T-helper 22 cell (primary cell): ENCODE measurements around the gene MPL.

ENCODE experiments used
- DNase-seq: peaks from one replicate; pipeline ENCODE4 v3.0.0-alpha.2; 2020; ENCODE audit warnings: low read depth

The MPL gene

GRCh38 chr1:43325381-43325780 lies 12.2 kb upstream of the MPL start:
- DNase-seq = no peak

- no peak for DNase-seq
These were observed 9.9 kb upstream of the MPL start for GRCh38 chr1:43327549-43328292.

- no peak for DNase-seq
These were observed 7.4 kb upstream of the MPL start for GRCh38 chr1:43329995-43330751.

GRCh38 chr1:43331688-43332087 lies 5.9 kb upstream of the MPL start:
- no peak for DNase-seq

GRCh38 chr1:43334453-43335205 lies 3.0 kb upstream of the MPL start:
- no peak for DNase-seq

GRCh38 chr1:43338001-43338400 lies 383 bp downstream of the MPL start:
- no peak for DNase-seq

GRCh38 chr1:43339584-43340232 lies 2.1 kb downstream of the MPL start:
- no peak for DNase-seq

- no peak for DNase-seq
These were observed 2.9 kb downstream of the MPL start for GRCh38 chr1:43340559-43340958.

GRCh38 chr1:43344267-43344850 lies 6.7 kb downstream of the MPL start:
- no peak for DNase-seq

- no peak for DNase-seq
These were observed 7.5 kb downstream of the MPL start for GRCh38 chr1:43345120-43345519.

- no peak for DNase-seq
These were observed 9.0 kb downstream of the MPL start for GRCh38 chr1:43346636-43347035.

GRCh38 chr1:43348343-43348808 lies 10.8 kb downstream of the MPL start:
- no peak for DNase-seq

- peak; percentile 46 for DNase-seq
These were observed 11.4 kb downstream of the MPL start for GRCh38 chr1:43348809-43349593.

GRCh38 chr1:43349594-43350306 lies 12.1 kb downstream of the MPL start:
- DNase-seq = no peak

- DNase-seq = no peak
These were observed 13.4 kb downstream of the MPL start for GRCh38 chr1:43350976-43351375.

- DNase-seq = no peak
These were observed 14.1 kb downstream of the MPL start for GRCh38 chr1:43351421-43352350.

GRCh38 chr1:43352351-43352705 lies 14.7 kb downstream of the MPL start:
- no peak for DNase-seq

GRCh38 chr1:43352881-43353280 lies 15.3 kb downstream of the MPL start:
- DNase-seq = no peak

- no peak for DNase-seq
These were observed 16.9 kb downstream of the MPL start for GRCh38 chr1:43354471-43354870.
